Caki2 (cell line): ENCODE data around the gene ENO2. TPM values are rescaled to one million over a fixed set of nuclear protein-coding genes. Genes with fewer than 3 reads are reported as not detected.
A peak's percentile ranks its signal among the peaks of the same experiment; 100 is the strongest.
"Not testable (repeated sequence)": the region's sequence is repeated elsewhere in the genome, so short reads cannot be mapped to it uniquely, and the experiment has no call there.

Experiments
- DNase-seq: peaks from one replicate; pipeline ENCODE4 v3.0.0-alpha.2; 2015; ENCODE audit warnings: low read depth
- in situ Hi-C: cut with HindIII; loops from 2 replicates; pipeline ENCODE4 v1.10.0; 2016; ENCODE audit warnings: low sequenced_read_pairs, low pct_unique_long_range_greater_than_20kb, mixed read lengths
- total RNA-seq: library from RNA; depleted of rRNA; stranded (reverse); fragments of >200 nt; shearing (Covaris generic); gene quantifications from 2 replicates; pipeline ENCODE4 v1.2.3, GENCODE V29; 2014; ENCODE audit warnings: low replicate concordance; rRNA removed

Gene ENO2
- 91.9 and 127 TPM in 2 replicates for total RNA-seq

DNA sequence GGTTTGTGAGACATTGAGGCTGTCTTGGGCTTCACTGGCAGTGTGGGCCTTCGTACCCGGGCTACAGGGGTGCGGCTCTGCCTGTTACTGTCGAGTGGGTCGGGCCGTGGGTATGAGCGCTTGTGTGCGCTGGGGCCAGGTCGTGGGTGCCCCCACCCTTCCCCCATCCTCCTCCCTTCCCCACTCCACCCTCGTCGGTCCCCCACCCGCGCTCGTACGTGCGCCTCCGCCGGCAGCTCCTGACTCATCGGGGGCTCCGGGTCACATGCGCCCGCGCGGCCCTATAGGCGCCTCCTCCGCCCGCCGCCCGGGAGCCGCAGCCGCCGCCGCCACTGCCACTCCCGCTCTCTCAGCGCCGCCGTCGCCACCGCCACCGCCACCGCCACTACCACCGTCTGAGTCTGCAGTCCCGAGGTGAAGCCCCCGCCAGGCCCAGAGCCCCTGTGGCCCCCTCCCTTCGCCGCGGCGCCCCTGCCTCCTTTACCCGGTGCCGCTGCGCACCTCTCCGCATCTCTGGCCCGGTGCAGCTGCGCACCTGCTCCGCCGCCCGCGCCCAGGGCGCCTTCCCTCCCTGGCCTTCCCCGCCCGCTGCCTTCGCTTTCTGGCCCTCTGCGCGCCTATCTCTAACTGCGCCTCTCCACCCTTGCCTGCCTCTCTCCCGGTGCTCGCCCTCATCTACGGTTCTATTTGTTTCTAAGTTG, at the start of gene ENO2:
ENO2 (plus strand) TSS at position 335 of the 701 bp plus-strand sequence. CDS start 1,253 bp downstream, outside the sequence.
- in situ Hi-C loops = no loop called here
- peak; percentile 69 for DNase-seq

DNA sequence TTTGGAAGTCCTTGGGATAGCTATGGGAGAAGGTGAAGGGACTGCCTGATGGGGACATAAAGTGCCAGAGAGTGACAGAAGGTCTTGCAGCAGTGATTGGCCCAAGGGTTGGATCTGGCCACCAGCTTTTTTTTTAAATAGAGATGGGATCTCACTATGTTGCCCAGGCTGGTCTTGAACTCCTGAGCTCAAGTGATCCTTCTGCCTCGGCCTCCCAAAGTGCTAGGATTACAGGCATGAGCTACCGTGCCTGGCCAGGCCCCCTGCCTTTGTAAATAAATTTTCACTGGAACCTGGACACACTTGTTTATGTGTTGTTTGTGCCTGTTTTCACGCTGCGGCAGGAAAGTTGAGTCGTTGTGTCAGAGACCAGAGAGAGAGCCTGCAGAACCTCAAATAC, 49.1 kb upstream of the ENO2 start:
- DNase-seq, in situ Hi-C loops: not testable (repeated sequence)

DNA sequence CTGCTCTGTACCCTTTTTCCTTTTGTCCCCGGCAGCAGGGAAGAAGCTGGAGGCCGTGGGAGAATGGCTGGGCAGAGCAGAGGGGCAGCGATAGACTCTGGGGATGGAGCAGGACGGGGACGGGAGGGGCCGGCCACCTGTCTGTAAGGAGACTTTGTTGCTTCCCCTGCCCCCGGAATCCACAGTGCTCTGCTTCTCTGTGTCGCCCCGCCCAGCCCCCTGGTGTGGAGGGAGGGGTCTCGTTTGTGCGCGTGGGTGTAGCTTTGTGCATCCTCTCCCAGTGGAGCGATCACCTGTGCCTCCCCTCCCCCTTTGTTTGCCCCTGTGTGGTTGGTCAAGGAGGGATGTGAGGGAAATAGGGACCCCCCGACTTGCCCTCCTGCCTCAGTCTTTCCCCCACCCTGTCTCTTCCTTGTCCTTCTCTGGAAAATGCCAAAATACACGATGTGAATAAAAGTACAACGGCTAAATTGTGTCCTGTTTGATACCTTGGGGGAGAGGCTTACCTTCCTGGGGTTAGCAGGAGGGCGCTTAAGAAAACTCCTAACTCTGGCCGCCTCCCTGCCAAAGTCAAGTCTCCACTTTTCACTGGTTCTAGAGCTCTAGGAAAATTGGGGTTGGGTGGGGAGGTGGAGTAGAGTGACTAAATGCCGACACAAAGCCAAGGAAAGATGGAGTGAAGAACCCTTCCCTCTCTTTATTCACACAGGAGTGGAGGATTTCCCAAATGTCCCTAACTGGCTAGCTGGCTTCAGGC, 48.0 kb upstream of the ENO2 start:
- DNase-seq = no peak
- in situ Hi-C loops = no loop called here

DNA sequence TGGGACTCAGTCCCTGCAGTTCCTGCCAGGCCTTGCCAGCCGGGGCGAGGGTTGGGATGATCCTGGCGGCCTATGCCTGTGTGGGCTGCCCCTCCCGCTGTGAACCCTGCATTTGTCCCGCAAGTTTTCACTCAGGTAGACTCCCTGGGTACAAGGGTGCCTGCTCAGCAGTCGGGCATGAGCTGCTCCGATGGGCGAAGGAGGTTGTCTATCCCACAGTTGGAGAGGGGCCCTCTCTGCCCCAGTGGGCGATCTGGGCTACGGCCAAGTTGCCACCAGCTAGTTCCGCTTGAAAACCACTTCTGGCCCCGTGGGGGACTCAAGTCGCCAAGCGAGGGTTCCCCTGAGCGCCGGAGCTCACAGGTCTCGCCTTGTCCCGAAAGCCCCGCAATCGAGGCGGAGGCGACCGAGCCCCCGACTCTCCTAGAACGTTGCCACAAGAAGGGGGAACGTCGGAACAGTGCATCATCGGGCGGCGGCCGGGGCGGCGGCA, 47.4 kb upstream of the ENO2 start:
- peak; percentile 52 for DNase-seq
- in situ Hi-C loops = no loop called here

DNA sequence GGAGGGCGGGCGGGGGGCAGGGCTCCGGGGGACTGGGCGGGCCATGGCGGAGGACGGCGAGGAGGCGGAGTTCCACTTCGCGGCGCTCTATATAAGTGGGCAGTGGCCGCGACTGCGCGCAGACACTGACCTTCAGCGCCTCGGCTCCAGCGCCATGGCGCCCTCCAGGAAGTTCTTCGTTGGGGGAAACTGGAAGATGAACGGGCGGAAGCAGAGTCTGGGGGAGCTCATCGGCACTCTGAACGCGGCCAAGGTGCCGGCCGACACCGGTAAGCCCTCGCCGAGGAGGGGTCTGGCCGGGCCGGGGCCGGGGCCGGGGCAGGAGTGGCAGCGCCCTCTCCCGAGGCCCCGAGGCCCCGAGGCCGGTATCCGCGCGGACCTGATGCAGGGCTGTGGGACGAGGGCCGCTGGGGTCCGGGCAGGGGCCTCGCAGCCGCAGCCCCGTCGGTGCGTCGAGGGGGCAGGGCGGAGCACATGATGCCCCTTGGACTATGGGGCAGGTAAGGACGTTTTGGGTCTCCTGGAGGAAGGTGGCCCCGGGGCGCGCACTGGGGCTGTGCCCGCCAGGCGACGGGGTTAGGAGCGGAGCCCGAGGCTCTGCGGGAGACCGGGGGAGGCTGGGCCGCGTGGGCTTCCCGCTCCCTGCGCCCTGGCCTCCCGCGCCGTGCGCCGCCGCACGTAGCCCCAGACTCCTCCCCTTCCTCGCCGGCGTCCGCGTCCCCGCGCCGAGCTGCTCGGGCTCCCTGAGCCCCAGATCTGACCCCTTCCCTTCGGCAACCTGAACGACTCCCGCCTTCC, 46.8 kb upstream of the ENO2 start, which contains the start of gene TPI1:
TPI1 (plus strand) TSS at position 119 of the 798 bp plus-strand sequence; CDS start at position 155, 36 bp downstream.
- peak; percentile 65 for DNase-seq
- in situ Hi-C loops = no loop called here

DNA sequence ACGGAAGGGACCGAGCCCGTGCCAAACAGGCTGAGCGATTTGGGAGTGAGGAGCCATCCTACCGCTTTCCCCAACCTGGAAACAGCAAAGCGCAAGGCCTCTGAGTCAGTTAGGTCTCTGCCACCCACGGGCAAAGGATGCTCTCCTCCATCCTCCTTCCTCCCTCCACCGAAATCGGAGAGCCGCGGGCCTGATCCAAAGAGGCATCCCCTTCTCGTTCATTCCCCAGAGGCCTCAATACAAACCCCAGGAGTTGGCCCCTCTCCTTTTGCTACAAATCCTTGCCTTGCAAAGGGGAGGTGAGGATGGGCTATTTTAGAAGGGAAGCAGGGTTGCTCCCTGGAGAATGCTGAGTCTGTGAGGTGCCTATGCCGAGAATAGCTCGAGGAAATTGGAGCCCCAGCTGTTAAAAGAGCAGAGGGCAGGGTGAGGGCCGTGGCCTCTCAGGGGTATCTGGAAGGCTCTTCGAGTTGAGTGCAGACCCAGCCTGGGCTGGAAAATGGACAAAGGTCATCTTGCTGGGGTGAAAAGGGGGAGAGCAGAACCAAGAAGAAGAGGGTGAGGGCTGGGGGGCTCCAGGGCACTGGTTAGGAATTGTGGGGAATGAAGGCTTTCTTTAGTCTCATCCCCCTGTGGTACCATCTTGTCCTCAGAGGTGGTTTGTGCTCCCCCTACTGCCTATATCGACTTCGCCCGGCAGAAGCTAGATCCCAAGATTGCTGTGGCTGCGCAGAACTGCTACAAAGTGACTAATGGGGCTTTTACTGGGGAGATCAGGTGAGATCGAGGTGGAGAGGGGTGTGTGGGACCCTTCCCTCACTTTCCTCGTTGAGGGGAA, 46.0 kb upstream of the ENO2 start:
- in situ Hi-C loops = no loop called here
- peak; percentile 40 for DNase-seq

DNA sequence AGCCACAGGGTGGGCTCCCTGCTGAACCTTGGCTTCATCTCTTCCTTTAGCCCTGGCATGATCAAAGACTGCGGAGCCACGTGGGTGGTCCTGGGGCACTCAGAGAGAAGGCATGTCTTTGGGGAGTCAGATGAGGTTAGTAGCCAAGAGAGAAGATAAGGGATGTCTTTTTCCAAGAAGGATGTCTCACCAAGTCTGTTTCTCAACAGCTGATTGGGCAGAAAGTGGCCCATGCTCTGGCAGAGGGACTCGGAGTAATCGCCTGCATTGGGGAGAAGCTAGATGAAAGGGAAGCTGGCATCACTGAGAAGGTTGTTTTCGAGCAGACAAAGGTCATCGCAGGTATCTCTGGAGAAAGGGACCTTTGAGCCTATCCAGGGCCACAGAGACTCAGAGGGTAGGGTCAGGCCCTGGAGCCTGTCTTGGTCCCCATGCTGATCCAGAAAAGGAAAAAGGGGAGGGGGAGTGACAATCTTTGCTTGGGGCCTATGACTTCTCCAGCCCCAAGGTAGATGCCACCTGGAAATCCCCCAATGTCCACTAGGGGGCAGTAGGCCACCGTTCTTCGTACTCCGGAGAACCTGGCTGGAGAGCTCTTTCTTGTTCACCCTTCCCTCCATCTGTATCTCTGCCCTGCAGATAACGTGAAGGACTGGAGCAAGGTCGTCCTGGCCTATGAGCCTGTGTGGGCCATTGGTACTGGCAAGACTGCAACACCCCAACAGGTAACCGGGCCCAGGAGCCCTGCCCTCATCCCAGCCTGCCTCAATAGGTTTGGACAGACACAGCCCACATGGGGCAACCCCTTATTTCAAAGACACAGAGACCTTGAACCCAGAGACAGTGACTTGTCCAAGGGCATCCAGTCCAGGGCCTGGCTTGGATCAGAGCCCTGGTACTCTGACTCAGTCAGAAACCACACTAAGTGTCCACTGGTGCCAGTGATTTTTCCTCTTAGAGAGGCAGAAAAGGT, 45.0 kb upstream of the ENO2 start:
- in situ Hi-C loops = no loop called here
- DNase-seq = peak; percentile 79

DNA sequence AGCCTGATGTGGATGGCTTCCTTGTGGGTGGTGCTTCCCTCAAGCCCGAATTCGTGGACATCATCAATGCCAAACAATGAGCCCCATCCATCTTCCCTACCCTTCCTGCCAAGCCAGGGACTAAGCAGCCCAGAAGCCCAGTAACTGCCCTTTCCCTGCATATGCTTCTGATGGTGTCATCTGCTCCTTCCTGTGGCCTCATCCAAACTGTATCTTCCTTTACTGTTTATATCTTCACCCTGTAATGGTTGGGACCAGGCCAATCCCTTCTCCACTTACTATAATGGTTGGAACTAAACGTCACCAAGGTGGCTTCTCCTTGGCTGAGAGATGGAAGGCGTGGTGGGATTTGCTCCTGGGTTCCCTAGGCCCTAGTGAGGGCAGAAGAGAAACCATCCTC, 44.1 kb upstream of the ENO2 start:
- in situ Hi-C loops, DNase-seq: not testable (repeated sequence)

DNA sequence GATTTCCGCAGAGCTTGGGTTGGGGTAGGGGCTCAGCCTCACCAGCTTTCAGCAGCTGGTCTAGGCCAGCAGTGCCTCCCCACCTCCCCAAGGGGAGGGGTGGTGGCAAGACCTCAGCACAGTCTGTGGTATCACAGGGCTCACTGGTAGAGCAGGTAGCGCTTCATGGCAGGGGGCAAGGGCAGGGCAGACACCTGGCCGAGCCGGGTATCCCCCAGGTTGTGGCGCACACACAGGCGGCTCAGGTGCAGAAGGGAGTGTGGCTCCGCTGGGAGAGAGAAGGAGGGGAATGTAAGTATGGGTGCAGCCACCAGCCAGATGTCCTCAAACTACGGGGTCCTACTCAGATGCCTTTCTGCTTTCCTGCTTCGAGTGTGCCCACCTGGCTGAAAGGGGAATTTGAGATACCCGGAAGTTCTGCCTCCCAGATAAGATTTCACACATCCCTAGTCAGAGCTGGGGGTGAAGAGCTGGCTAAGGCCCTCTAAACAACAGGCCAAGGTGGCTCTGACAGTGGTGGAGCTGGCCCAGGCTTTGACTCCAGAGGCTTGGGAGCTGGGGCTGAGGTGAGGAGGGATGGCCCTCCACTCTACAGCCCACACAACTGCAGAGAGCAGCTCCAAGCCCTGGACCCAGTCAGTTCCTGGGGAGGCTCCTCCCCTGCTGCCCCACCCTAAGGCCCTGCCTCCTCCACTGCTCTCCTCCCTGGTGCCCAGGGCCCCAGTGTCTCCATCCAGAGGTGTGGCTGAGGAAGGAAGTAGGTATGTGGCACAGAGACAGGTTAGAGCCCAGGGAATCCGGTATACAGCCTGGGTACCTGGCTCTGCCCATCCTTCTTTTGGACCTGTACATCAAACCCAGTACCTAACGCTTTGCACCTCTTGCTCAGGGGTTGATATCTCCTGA, 43.1 kb upstream of the ENO2 start:
- in situ Hi-C loops = no loop called here
- DNase-seq = peak; percentile 81

DNA sequence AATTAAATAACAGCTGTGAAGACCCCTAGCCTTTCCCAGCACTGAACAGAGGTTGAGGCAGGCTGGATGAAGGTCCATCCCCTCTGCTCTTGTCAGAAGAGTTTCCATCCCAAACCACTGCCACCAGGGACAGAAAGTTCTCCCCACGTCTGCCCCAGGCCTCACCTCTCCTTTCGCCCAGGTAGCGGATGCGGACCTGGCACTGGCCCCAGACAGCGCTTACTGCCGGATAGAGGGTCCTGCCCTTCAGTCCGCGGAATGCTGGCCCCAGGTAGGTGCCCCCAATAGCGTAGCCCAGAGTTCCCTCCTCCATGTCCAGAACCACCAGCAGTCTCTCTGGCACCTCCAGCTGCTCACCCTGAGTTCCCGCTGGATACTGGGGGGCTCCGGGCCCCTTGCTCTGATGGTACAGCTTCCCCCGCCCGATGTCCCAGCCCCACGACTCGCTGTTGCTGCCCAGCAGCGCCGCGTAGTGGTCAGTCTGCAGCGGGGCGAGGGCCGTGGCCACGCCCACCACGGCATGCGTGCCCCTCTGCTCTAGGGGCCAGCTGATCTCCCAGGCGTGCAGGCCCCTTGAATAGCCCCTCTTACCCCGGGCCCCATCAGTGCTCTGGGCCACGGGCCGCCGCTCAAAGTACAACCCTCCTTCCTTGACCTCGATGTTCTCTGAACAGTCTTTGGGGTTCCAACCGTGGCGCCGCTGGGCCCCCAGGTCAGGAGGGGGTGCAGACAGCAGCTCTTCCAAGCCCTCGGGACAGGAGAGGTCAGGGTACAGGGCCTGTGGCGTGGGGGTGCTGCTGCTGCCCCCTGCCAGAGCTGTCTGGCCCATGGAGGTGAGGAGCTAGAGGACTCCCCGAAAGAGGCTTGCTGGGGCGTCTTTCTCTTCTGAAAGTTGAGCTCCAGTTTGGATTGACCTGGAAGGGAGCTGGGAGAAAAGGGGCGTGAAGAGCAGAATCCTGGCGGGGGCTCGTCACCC, 42.0 kb upstream of the ENO2 start:
- DNase-seq = peak; percentile 83
- in situ Hi-C loops = no loop called here

DNA sequence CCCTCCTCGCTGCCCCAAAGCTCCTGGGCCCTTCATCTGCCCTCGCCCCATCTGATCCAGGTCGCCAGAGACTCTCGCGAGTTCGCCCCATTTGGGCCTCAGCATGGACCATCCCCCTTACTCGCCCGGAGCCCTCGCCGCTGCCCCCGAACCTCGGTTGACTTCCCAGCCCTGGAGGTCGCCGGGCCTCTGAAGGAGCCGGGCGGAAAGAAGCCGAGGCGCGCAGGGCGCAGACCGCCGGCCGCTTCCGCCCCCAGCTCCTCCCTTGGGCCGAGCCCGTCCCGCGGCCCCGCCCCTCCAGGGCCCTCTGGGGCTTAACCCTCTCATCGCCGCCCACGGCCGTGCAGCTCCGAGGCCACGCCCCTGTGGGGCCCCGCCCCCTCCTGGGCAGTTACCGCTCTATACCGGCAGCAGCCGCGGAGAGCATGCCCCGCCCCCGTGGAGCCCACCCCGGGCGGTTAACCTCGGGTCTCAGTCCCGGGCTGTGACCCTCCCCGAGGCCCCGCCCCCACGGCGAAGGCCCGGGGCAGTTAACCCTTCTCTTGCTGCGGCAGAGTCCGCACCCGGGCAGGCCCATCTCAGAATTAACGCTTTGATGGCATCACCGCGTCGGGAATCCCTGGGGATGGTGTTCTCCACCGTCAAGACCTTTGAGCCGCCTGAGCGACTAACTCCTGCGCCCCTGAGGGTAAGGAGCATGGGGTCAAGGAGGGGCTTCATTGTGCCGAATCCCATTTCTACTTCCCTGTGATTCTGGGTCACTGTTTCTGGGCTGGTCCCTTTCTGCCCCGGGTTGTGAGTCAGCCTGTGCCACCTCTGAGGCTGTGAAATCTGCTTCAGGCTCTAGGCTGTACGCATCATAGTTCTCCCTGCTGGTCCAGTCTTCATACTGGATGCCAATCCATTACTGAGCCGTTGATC, 41.0 kb upstream of the ENO2 start, which contains the start of gene SPSB2:
SPSB2 (minus strand) TSS at position 210 of the 921 bp plus-strand sequence. CDS start 402 bp downstream, outside the sequence.
- in situ Hi-C loops = no loop called here
- DNase-seq = peak; percentile 96

DNA sequence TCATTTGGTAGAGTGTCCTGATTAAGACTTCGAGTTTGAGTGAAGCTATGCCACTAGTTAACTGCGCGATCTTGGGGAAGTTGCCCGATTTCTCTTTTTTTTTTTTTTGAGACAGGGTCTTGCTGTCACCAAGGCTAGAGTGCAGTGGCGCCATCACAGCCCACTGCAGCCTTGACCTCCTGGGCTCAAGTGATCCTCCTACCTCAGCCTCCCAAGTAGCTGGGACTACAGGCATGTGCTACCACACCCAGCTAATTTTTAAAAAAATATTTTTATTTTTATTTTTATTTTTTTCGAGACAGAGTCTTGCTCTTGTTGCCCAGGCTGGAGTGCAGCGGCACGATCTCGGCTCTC, 40.4 kb upstream of the ENO2 start:
- in situ Hi-C loops = not testable (repeated sequence)

DNA sequence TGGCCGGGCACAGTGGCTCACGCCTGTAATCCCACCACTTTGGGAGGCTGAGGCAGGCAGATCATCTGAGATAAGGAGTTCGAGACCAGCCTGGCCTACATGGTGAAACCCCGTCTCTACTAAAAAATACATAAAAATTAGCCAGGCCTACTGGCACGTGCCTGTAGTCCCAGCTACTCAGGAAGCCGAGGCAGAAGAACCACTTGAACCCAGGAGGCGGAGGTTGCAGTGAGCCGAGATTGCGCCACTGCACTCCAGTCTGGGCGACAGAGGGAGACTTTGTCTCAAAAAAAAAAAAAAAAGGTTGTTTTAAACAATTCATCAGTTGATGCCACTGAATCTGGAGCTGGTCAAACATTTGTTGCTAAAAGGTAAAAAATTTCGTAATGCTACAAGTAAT, 34.6 kb upstream of the ENO2 start:
- DNase-seq, in situ Hi-C loops: not testable (repeated sequence)

More for the DNA sequence above, 40.4 kb upstream of the ENO2 start:
- not testable (repeated sequence) for DNase-seq

DNA sequence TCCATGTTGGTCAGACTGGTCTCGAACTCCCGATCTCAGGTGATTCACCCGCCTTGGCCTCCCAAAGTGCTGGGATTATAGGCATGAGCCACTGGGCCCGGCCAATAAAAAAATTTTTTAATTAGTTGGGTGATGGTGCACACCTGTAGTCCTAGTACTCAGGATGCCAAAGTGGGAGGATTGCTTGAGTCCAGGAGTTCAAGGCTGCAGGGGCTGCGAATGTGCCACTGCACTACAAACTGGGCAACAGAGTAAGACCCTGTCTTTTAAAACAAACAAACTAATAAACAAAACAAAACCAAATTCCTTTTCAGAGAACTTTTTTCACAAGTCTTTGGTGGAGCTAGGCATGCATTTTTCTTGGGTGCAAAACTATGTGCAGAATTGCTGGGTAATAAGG, 31.1 kb upstream of the ENO2 start:
- in situ Hi-C loops = no loop called here
- no peak for DNase-seq
